ENCODE data around the gene RHOF.

GRCh38 chr12:121828306-121828705 is 34.8 kb upstream of the RHOF start:
- TF ChIP-seq, protein P1, sequence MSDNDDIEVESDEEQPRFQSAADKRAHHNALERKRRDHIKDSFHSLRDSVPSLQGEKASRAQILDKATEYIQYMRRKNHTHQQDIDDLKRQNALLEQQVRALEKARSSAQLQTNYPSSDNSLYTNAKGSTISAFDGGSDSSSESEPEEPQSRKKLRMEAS (IDR thresholded peaks at IDR 0.05; ENCODE audit: low read depth): no peak
- no peak for TF ChIP-seq YY1 (IDR thresholded peaks at IDR 0.05; ENCODE audit: low read depth)
- TF ChIP-seq, protein P2, sequence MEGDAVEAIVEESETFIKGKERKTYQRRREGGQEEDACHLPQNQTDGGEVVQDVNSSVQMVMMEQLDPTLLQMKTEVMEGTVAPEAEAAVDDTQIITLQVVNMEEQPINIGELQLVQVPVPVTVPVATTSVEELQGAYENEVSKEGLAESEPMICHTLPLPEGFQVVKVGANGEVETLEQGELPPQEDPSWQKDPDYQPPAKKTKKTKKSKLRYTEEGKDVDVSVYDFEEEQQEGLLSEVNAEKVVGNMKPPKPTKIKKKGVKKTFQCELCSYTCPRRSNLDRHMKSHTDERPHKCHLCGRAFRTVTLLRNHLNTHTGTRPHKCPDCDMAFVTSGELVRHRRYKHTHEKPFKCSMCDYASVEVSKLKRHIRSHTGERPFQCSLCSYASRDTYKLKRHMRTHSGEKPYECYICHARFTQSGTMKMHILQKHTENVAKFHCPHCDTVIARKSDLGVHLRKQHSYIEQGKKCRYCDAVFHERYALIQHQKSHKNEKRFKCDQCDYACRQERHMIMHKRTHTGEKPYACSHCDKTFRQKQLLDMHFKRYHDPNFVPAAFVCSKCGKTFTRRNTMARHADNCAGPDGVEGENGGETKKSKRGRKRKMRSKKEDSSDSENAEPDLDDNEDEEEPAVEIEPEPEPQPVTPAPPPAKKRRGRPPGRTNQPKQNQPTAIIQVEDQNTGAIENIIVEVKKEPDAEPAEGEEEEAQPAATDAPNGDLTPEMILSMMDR (IDR thresholded peaks at IDR 0.05): no peak
- no peak for TF ChIP-seq SMC3 (IDR thresholded peaks at IDR 0.05; ENCODE audit: low read depth, low read length)
- TF ChIP-seq RCOR1 (IDR thresholded peaks at IDR 0.05; ENCODE audit: low read length): no peak
- TF ChIP-seq GATA2 (CRISPR knock-in tag; IDR thresholded peaks at IDR 0.05): no peak
- no peak for TF ChIP-seq REST (IDR thresholded peaks at IDR 0.05; ENCODE audit: low read depth, low read length)
- no peak for TF ChIP-seq POLR2AphosphoS5 (IDR thresholded peaks at IDR 0.05; ENCODE audit: low read depth, low read length)
- no peak for TF ChIP-seq TCF12 (IDR thresholded peaks at IDR 0.05)

All from SK-N-SH (cell line).